CD14-positive monocyte (primary cell): Measurements from ENCODE around the gene PDE4B. TPM values are rescaled to one million over a fixed set of nuclear protein-coding genes. Genes with fewer than 3 reads are reported as not detected.

Experiments
- DNase-seq, 3 donors: peaks; one replicate each; pipeline ENCODE4 v3.0.0-alpha.2; 2011 to 2022
- H2AFZ ChIP-seq: 2 replicates; pipeline ENCODE4 v1.6.0; 2012; ENCODE audit warnings: mild to moderate bottlenecking, low read depth, low read length, inconsistent platforms; ENCODE audit not compliant: insufficient read depth, poor library complexity, severe bottlenecking
- H3K27ac ChIP-seq, 2 donors: 1 replicate in 1 of 2; 2 replicates in 1 of 2; pipeline ENCODE4 v1.5.1; 2012 to 2013; ENCODE audit warnings: low read length in 2 of 2, control low read depth in 1 of 2, inconsistent platforms in 1 of 2, low read depth in 1 of 2, mild to moderate bottlenecking in 1 of 2
- H3K27me3 ChIP-seq, 2 donors: one replicate each; pipeline versions ENCODE4 v1.6.0 to v1.6.1; 2011 to 2013; ENCODE audit warnings: low read length in 2 of 2; ENCODE audit not compliant: control insufficient read depth in 2 of 2, insufficient read depth in 2 of 2
- H3K36me3 ChIP-seq, 2 donors: replicated peaks in 1 of 2; 1 replicate in 1 of 2; 2 replicates in 1 of 2; pipeline versions ENCODE4 v1.5.1 to v1.6.1; 2012 to 2013; ENCODE audit warnings: low read length in 2 of 2, control low read depth in 1 of 2, inconsistent platforms in 1 of 2, mild to moderate bottlenecking in 1 of 2; ENCODE audit not compliant: insufficient read depth in 2 of 2, control insufficient read depth in 1 of 2
- H3K4me1 ChIP-seq, 2 donors: 1 replicate in 1 of 2; 2 replicates in 1 of 2; pipeline versions ENCODE4 v1.5.1 to v1.6.1; 2012 to 2013; ENCODE audit warnings: low read length in 2 of 2, control low read depth in 1 of 2, inconsistent platforms in 1 of 2, mild to moderate bottlenecking in 1 of 2, moderate library complexity in 1 of 2; ENCODE audit not compliant: insufficient read depth in 2 of 2, control insufficient read depth in 1 of 2
- H3K4me2 ChIP-seq: replicated peaks from 2 replicates; pipeline ENCODE3; 2012; ENCODE audit warnings: low read length, moderate library complexity, mild to moderate bottlenecking; ENCODE audit not compliant: poor library complexity, severe bottlenecking; ENCODE audit errors: extremely low read depth
- H3K4me3 ChIP-seq, 3 experiments: fragments of 200-600 bp in 1 of 3; sonication (generic) in 1 of 3; replicated peaks in 1 of 3; 1 replicate in 2 of 3; 2 replicates in 1 of 3; pipeline ENCODE4 v1.5.1; 2011 to 2013; ENCODE audit warnings: low read length in 3 of 3, mild to moderate bottlenecking in 3 of 3, control low read depth in 2 of 3, low read depth in 2 of 3, inconsistent platforms in 1 of 3, moderate library complexity in 1 of 3
- H3K79me2 ChIP-seq: 2 replicates; pipeline ENCODE4 v1.6.0; 2012; ENCODE audit warnings: mild to moderate bottlenecking, control low read depth, inconsistent platforms, low read length, moderate library complexity; ENCODE audit not compliant: insufficient read depth
- H3K9ac ChIP-seq: 2 replicates; pipeline ENCODE4 v1.6.0; 2017; ENCODE audit warnings: low read length, mild to moderate bottlenecking; ENCODE audit not compliant: insufficient read depth, poor library complexity, severe bottlenecking
- H3K9me3 ChIP-seq, 2 donors: replicated peaks in 1 of 2; 1 replicate in 1 of 2; 2 replicates in 1 of 2; pipeline versions ENCODE4 v1.5.1 to v1.6.1; 2012 to 2013; ENCODE audit warnings: low read length in 2 of 2, control low read depth in 1 of 2; ENCODE audit not compliant: control insufficient read depth in 1 of 2, insufficient read depth in 1 of 2
- H4K20me1 ChIP-seq: 2 replicates; pipeline ENCODE4 v1.6.0; 2012; ENCODE audit warnings: mild to moderate bottlenecking, low read length, control low read depth, moderate library complexity; ENCODE audit not compliant: insufficient read depth
- H3K27ac Mint-ChIP-seq, 7 donors: one replicate each; pipeline ENCODE4 v1.8.0; 2020; ENCODE audit warnings: mild to moderate bottlenecking in 7 of 7, mixed read lengths in 7 of 7, moderate library complexity in 6 of 7, inconsistent platforms in 2 of 7
- H3K27me3 Mint-ChIP-seq, 3 donors: one replicate each; pipeline ENCODE4 v1.8.0; 2021 to 2022; ENCODE audit warnings: low read depth in 3 of 3, mild to moderate bottlenecking in 3 of 3, mixed read lengths in 3 of 3, moderate library complexity in 3 of 3, inconsistent platforms in 1 of 3
- H3K36me3 Mint-ChIP-seq, 2 donors: one replicate each; pipeline ENCODE4 v1.8.0; 2020; ENCODE audit warnings: mixed read lengths in 2 of 2, inconsistent platforms in 1 of 2, mild to moderate bottlenecking in 1 of 2
- H3K4me1 Mint-ChIP-seq: one replicate; pipeline ENCODE4 v1.8.0; 2020; ENCODE audit warnings: mild to moderate bottlenecking, mixed read lengths
- H3K4me3 Mint-ChIP-seq, 2 donors: one replicate each; pipeline ENCODE4 v1.8.0; 2020; ENCODE audit warnings: mild to moderate bottlenecking in 2 of 2, mixed read lengths in 2 of 2, moderate library complexity in 1 of 2
- H3K9me3 Mint-ChIP-seq, 7 donors: one replicate each; pipeline ENCODE4 v1.8.0; 2020 to 2022; ENCODE audit warnings: mixed read lengths in 7 of 7, mild to moderate bottlenecking in 6 of 7, moderate library complexity in 6 of 7, inconsistent platforms in 2 of 7
- CTCF ChIP-seq: fragments of 200-600 bp; IDR thresholded peaks from one replicate; pipeline ENCODE4 v1.8.0; 2022; ENCODE audit warnings: antibody characterized with exemption, mild to moderate bottlenecking
- WGBS: methylation state at CpG from one replicate; pipeline ENCODE4 v1.1.5; 2013; ENCODE audit warnings: missing lambda C conversion rate; ENCODE audit not compliant: insufficient coverage; 5-methylcytosine and 5-hydroxymethylcytosine counted together
- intact Hi-C, 2 donors: fragments of 100-400 bp; cut with micrococcal nuclease; formaldehyde crosslinking; loops; one replicate each; pipeline versions ENCODE4 v1.15.0 to v1.15.1; 2023
- polyA plus RNA-seq, 3 donors: library from polyadenylated mRNA; depleted of rRNA in 1 of 3; unstranded in 2 of 3; stranded (reverse) in 1 of 3; fragments of 300-500 nt in 2 of 3; fragments of >200 nt in 1 of 3; fragmentation: Illumina TruSeq in 2 of 3; gene quantifications; 1 replicate in 2 of 3; 2 replicates in 1 of 3; pipeline ENCODE4 v1.2.3, GENCODE V29; 2012 to 2021

The PDE4B gene
- polyA plus RNA-seq, 3 donors = 17.2 to 52.8 (median 25.2) TPM

- WGBS = 95% methylated on average over 3 of the region's 3 CpGs
- Histone ChIP-seq H3K27ac (no peak overlapping the region), H3K36me3 (no peaks in the 10 kb centered on the region), H4K20me1 (no peaks in the 10 kb centered on the region), H3K4me1 (no peaks in the 10 kb centered on the region), H3K4me2 (no peak overlapping the region), H2AFZ (no peak overlapping the region), H3K27me3 (no peaks in the 10 kb centered on the region), H3K4me3 (no peak overlapping the region), H3K9me3 (peaks cover 7 to 14% of the 10 kb centered on the region in 2 donors), H3K79me2 (no peaks in the 10 kb centered on the region), H3K9ac (no peak overlapping the region)
- Mint-ChIP-seq H3K4me3 (no peak overlapping the region), H3K27me3 (no peaks in the 10 kb centered on the region), H3K36me3 (no peaks in the 10 kb centered on the region), H3K9me3 (peaks cover 10 to 23% (median 11%) of the 10 kb centered on the region in 7 donors), H3K4me1 (no peaks in the 10 kb centered on the region), H3K27ac (no peak overlapping the region)
- intact Hi-C loops = no loop called here
- no peak for TF ChIP-seq CTCF
- DNase-seq = no peak
Observed at GRCh38 chr1:66028035-66028434, 235.3 kb downstream of the PDE4B start.

GRCh38 chr1:66033781-66034180, 241.1 kb downstream of the PDE4B start:
- H3K4me2 ChIP-seq = no peak overlapping the region
- no peaks in the 10 kb centered on the region for H3K36me3 Mint-ChIP-seq
- H3K4me3 Mint-ChIP-seq = no peak overlapping the region
- H3K4me3 ChIP-seq = no peak overlapping the region
- peaks cover 6 to 18% (median 10%) of the 10 kb centered on the region in 7 donors for H3K9me3 Mint-ChIP-seq
- H3K27me3 ChIP-seq = no peaks in the 10 kb centered on the region
- no peaks in the 10 kb centered on the region for H3K4me1 ChIP-seq
- no peak overlapping the region for H3K9ac ChIP-seq
- H4K20me1 ChIP-seq = no peaks in the 10 kb centered on the region
- no peak overlapping the region for H2AFZ ChIP-seq
- H3K27ac Mint-ChIP-seq = no peak overlapping the region
- H3K27me3 Mint-ChIP-seq = peaks cover 0 to 1% (median 0%) of the 10 kb centered on the region in 3 donors
- no peak overlapping the region for H3K27ac ChIP-seq
- no peaks in the 10 kb centered on the region for H3K36me3 ChIP-seq
- intact Hi-C loops = no loop called here
- H3K4me1 Mint-ChIP-seq = no peaks in the 10 kb centered on the region
- peaks cover 0 to 14% of the 10 kb centered on the region in 2 donors for H3K9me3 ChIP-seq
- DNase-seq = no peak
- no peak for TF ChIP-seq CTCF
- no peaks in the 10 kb centered on the region for H3K79me2 ChIP-seq
- no CpG with 5 or more reads among the region's 1 CpG for WGBS
